ENCODE results near the gene DENND6A. TPM values are rescaled to one million over a fixed set of nuclear protein-coding genes. Genes with fewer than 3 reads are reported as not detected.
"Not testable (repeated sequence)": the region's sequence is repeated elsewhere in the genome, so short reads cannot be mapped to it uniquely, and the experiment has no call there.

DENND6A gene
- polyA plus RNA-seq, 1 experiment = 10.8 TPM

GRCh38 chr3:57709031-57709430 lies 16.2 kb upstream of the DENND6A start:
- ChIA-PET CTCF (no interaction called here), POLR2A (no interaction called here)
- DNase-seq (ENCODE audit: low read depth, low spot score) = no peak

DNA sequence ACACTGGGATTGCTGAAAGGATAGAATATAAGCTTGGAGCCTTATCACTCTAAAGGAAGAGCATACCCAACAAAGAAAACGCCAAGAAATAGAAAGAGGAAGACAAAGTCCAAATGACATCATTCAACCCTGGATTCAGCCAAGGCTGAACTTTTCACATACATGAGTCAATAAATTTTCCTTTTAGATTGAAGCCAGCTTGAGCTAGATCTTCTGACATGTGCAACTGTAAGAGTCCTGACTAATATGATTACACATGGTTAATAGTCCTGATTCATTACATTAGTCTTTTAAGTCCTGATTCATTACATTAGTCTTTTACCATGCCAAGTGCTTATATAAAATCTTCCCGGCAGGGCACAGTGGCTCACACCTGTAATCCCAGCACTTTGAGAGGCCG lies 13.6 kb upstream of the DENND6A start:
- CTCF ChIA-PET = interaction anchor here (1.0 kb wide), 1 partner anchor 147 kb away, joined by 3 read pairs; no protein-coding TSS in a partner anchor
- TF ChIP-seq, protein P1, sequence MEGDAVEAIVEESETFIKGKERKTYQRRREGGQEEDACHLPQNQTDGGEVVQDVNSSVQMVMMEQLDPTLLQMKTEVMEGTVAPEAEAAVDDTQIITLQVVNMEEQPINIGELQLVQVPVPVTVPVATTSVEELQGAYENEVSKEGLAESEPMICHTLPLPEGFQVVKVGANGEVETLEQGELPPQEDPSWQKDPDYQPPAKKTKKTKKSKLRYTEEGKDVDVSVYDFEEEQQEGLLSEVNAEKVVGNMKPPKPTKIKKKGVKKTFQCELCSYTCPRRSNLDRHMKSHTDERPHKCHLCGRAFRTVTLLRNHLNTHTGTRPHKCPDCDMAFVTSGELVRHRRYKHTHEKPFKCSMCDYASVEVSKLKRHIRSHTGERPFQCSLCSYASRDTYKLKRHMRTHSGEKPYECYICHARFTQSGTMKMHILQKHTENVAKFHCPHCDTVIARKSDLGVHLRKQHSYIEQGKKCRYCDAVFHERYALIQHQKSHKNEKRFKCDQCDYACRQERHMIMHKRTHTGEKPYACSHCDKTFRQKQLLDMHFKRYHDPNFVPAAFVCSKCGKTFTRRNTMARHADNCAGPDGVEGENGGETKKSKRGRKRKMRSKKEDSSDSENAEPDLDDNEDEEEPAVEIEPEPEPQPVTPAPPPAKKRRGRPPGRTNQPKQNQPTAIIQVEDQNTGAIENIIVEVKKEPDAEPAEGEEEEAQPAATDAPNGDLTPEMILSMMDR (IDR thresholded peaks at IDR 0.05; ENCODE audit: low read depth, low read length) = no peak
- POLR2A ChIA-PET = no interaction called here
- Histone ChIP-seq H3K4me3 (ENCODE audit: low read depth, low read length) (no peak overlapping the region), H3K27ac (ENCODE audit: low read depth, low read length) (no peak overlapping the region), H3K9me3 (ENCODE audit: control insufficient read depth, insufficient read depth, low read length) (no peaks in the 10 kb centered on the region), H3K27me3 (ENCODE audit: control insufficient read depth, insufficient read depth, low read length) (no peaks in the 10 kb centered on the region)
- DNase-seq (ENCODE audit: low read depth, low spot score) = peak; percentile 47

More at GRCh38 chr3:57709031-57709430, 16.2 kb upstream of the DENND6A start:
- Histone ChIP-seq H3K4me3 (ENCODE audit: low read depth, low read length) (no peak overlapping the region), H3K27ac (ENCODE audit: low read depth, low read length) (no peak overlapping the region), H3K9me3 (ENCODE audit: control insufficient read depth, insufficient read depth, low read length) (no peaks in the 10 kb centered on the region), H3K27me3 (ENCODE audit: control insufficient read depth, insufficient read depth, low read length) (no peaks in the 10 kb centered on the region)
- TF ChIP-seq, protein P1 (IDR thresholded peaks at IDR 0.05; ENCODE audit: low read depth, low read length) = no peak

- CTCF ChIA-PET = not testable (repeated sequence)
- POLR2A ChIA-PET = interaction anchor here (0.6 to 0.7 kb wide), 2 partner anchors 9 to 129 kb away, joined by 3 to 6 read pairs; no protein-coding TSS in a partner anchor
Measured at GRCh38 chr3:57705351-57705750, 12.5 kb upstream of the DENND6A start.

DNA sequence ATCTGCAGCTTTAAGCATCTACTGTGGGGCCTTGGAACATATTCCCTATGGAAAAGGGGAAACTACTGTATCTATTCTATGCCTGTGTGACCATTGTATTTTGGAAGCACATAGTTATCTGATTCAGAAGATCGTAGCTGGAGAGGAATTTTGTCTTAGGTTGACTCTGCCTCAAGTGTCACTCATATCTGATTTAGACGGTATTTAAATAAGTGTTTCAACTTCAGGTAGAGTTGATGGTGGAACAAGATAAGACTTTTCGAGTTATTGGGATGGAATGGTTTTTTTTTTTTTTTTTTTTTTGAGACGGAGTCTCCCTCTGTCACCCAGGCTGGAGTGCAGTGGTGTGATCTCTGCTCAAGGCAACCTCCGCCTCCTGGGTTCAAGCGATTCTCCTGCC lies 8.9 kb upstream of the DENND6A start:
- POLR2A ChIA-PET = interaction anchor here (0.6 kb wide), 1 partner anchor 20 kb away, joined by 4 read pairs; no protein-coding TSS in a partner anchor
- CTCF ChIA-PET = no interaction called here
- no peak for DNase-seq (ENCODE audit: low read depth, low spot score)
- Histone ChIP-seq H3K27me3 (ENCODE audit: control insufficient read depth, insufficient read depth, low read length) (no peaks in the 10 kb centered on the region), H3K4me3 (ENCODE audit: low read depth, low read length) (no peak overlapping the region), H3K27ac (ENCODE audit: low read depth, low read length) (no peak overlapping the region), H3K9me3 (ENCODE audit: control insufficient read depth, insufficient read depth, low read length) (no peaks in the 10 kb centered on the region)
- TF ChIP-seq, protein P1 (IDR thresholded peaks at IDR 0.05; ENCODE audit: low read depth, low read length) = no peak

More at GRCh38 chr3:57705351-57705750, 12.5 kb upstream of the DENND6A start:
- not testable (repeated sequence) for H3K9me3 ChIP-seq (ENCODE audit: control insufficient read depth, insufficient read depth, low read length); H3K27me3 ChIP-seq (ENCODE audit: control insufficient read depth, insufficient read depth, low read length); DNase-seq (ENCODE audit: low read depth, low spot score); H3K4me3 ChIP-seq (ENCODE audit: low read depth, low read length); H3K27ac ChIP-seq (ENCODE audit: low read depth, low read length)

GRCh38 chr3:57700737-57701136 lies 7.9 kb upstream of the DENND6A start:
- ChIA-PET CTCF (no interaction called here), POLR2A (no interaction called here)
- DNase-seq (ENCODE audit: low read depth, low spot score) = no peak

More at GRCh38 chr3:57700737-57701136, 7.9 kb upstream of the DENND6A start:
- H3K9me3 ChIP-seq (ENCODE audit: control insufficient read depth, insufficient read depth, low read length) = no peaks in the 10 kb centered on the region
- H3K27me3 ChIP-seq (ENCODE audit: control insufficient read depth, insufficient read depth, low read length) = no peaks in the 10 kb centered on the region
- TF ChIP-seq, protein P1 (IDR thresholded peaks at IDR 0.05; ENCODE audit: low read depth, low read length) = no peak
- no peak overlapping the region for H3K27ac ChIP-seq (ENCODE audit: low read depth, low read length)
- H3K4me3 ChIP-seq (ENCODE audit: low read depth, low read length) = no peak overlapping the region

All from AG04450 (cell line).